ENCODE measurements around the gene AHCYL2.

The AHCYL2 gene

GRCh38 chr7:129224251-129225205 lies at the start of gene AHCYL2:
Gene AHCYL2 (plus strand): TSS chr7:129225030.
- DNase-seq (ENCODE audit: low read depth in 2 of 2): peak; percentile 96 to 97

- no peak for DNase-seq (ENCODE audit: low read depth in 2 of 2)
Observed at GRCh38 chr7:129176916-129177710, 47.7 kb upstream of the AHCYL2 start.

- DNase-seq (ENCODE audit: low read depth in 2 of 2): no peak
Observed at GRCh38 chr7:129184981-129185670, 39.7 kb upstream of the AHCYL2 start.

GRCh38 chr7:129186749-129187260 lies 38.0 kb upstream of the AHCYL2 start:
- no peak for DNase-seq (ENCODE audit: low read depth in 2 of 2)

GRCh38 chr7:129187681-129188371 lies 37.0 kb upstream of the AHCYL2 start:
- DNase-seq (ENCODE audit: low read depth in 2 of 2): no peak

DNA sequence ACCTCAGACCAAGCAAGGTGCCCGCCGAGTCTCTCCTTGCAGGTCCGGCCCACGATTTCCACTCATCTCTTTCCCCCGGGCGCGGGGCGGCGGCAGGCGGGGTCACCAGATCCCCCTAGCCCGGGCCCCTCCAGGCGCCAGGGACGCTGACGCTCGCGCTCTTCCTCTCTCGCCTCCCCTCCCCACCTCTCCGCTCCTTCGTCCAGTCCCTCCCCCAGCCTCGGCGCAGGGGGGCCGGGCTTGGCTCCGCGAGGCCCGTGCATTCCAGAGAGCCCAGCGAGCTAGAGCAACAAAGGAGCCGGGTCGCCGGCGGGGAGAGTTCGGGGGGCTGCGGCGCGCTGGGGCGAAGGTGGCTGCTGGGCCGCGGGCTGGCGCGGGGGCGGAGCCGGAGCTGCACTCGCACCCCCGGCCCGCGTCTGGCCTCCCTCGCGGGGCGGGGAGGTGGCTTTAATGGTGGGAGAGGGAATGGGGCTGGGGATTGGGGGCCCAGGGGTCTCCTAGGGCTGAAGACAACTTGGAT lies 36.4 kb upstream of the AHCYL2 start, which contains the start of gene SMO:
Gene SMO (plus strand): TSS at position 262 of the 520 bp plus-strand sequence. CDS start 519 bp downstream, outside the sequence.
- DNase-seq (ENCODE audit: low read depth in 2 of 2): no peak

GRCh38 chr7:129188892-129189660 lies 35.8 kb upstream of the AHCYL2 start:
- DNase-seq (ENCODE audit: low read depth in 2 of 2): no peak

- no peak for DNase-seq (ENCODE audit: low read depth in 2 of 2)
Observed at GRCh38 chr7:129189661-129190310, 35.0 kb upstream of the AHCYL2 start.

DNA sequence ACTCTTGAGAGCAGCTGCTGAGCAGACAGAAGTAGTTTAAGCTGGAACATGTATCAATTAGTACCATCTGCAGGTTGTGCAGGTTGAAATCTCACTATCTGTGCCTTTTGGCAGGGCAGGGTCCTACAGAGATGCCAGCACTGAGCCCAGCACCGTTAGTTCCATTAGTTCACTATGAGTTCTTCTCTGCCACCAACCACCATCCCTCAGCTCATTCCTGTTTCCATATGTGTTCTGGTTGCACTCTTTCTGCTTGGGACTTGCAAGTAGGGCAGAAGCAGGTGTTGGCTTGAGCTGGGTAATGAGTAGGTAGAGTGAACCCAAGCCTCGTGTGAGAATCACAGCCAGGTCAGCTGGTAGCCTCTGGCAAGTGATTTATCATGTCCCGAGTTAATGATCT lies 33.6 kb upstream of the AHCYL2 start:
- no peak for DNase-seq (ENCODE audit: low read depth in 2 of 2)

GRCh38 chr7:129193892-129194291 lies 30.9 kb upstream of the AHCYL2 start:
- DNase-seq (ENCODE audit: low read depth in 2 of 2): no peak

- no peak for DNase-seq (ENCODE audit: low read depth in 2 of 2)
Observed at GRCh38 chr7:129197771-129198170, 27.1 kb upstream of the AHCYL2 start.

DNA sequence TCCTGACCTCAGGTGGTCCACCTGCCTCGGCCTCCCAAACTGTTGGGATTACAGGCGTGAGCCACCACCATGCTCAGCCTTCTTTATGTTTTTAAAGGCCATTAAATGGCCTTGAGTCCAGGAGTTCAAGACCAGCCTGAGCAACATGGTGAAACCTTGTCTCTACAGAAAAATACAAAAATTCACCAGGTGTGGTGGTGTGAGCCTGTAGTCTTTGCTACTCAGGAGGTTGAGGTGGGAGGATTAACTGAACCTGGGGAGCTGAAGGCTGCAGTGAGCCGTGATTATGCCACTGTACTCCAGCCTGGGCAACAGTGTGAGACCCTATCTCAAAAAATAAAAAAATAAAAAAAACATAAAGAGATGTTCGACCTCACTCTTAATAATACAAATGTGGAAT lies 25.4 kb upstream of the AHCYL2 start:
- DNase-seq (ENCODE audit: low read depth in 2 of 2): no peak

GRCh38 chr7:129202058-129202777 lies 22.6 kb upstream of the AHCYL2 start:
- no peak for DNase-seq (ENCODE audit: low read depth in 2 of 2)

DNA sequence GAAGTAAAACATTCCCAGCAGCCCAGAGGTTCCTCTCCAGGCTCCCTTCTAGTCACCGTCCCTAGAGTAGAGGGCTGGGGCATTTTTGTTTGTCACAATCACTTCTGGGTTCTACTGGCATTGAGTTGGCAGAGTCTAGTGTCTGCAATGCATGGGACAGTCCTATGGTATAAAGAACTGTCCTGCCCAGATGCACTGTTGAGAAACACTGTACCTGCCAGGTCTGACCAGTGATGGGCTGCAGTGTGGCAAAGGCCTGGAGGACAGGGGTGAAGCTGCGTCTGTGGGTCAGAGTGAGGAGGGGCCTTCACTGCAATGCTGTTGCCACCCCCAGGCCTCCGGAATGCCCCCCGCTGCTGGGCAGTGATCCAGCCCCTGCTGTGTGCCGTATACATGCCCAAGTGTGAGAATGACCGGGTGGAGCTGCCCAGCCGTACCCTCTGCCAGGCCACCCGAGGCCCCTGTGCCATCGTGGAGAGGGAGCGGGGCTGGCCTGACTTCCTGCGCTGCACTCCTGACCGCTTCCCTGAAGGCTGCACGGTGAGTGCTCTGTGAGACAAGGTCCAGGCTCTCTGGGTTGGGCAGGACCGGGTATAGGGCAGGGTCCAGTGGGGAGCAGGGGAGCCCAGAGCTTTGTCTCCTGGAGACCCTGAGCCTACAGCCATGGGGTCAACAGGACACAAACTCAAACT lies 21.6 kb upstream of the AHCYL2 start:
- no peak for DNase-seq (ENCODE audit: low read depth in 2 of 2)

GRCh38 chr7:129205126-129205818 lies 19.6 kb upstream of the AHCYL2 start:
- DNase-seq (ENCODE audit: low read depth in 2 of 2): no peak

DNA sequence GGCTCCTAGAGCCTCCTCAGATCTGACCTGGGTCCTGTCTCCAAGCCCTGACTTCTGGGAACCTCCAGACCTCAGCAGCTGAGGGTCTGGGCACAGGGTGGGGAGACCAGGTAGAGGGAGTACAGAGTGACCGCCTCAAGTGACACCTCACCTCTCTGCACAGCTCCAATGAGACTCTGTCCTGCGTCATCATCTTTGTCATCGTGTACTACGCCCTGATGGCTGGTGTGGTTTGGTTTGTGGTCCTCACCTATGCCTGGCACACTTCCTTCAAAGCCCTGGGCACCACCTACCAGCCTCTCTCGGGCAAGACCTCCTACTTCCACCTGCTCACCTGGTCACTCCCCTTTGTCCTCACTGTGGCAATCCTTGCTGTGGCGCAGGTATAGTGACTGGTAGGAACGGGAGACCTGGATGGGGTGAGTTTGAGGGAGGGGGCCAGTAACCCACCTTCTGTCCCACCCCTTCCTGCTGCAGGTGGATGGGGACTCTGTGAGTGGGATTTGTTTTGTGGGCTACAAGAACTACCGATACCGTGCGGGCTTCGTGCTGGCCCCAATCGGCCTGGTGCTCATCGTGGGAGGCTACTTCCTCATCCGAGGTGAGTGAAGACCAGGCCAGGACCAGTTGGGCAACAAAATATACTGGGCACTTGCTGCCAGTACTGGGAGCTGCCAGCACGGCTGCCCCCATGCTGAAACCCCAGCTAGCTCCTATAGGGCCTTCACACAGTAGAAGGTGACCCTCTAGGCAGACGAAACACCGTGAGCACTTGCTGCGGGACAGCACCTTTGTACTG lies 18.6 kb upstream of the AHCYL2 start:
- no peak for DNase-seq (ENCODE audit: low read depth in 2 of 2)

DNA sequence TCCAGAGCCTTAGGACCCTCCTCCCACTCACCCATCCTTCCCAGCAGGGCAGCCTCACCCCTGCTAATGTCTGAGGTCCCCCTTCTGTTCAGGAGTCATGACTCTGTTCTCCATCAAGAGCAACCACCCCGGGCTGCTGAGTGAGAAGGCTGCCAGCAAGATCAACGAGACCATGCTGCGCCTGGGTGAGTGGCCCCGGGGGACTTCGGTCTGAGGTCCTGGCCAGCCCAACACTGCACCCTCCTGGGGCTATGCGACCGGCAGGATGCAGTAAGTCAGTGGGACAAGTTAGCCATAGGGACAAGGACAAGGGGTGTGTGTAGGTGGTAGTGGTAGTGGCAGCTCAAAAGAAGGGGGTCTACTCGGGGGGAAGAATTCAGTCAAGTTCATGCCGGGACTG lies 16.2 kb upstream of the AHCYL2 start:
- no peak for DNase-seq (ENCODE audit: low read depth in 2 of 2)

Measured in stimulated activated CD8-positive, alpha-beta memory T cell treated with anti-CD3 and anti-CD28 coated beads, Interleukin-2, amount 100 ng/mL, for 1 hour (primary cell).